GM12873 (cell line): Measurements from ENCODE around the gene KCNK4.

Source experiments
- TF ChIP-seq, protein P1 (sequence below): IDR thresholded peaks from 2 replicates; pipeline ENCODE4 v1.5.1; 2012; ENCODE audit warnings: low read depth, mild to moderate bottlenecking, moderate library complexity, low read length, control low read depth; ENCODE audit not compliant: insufficient read depth; ENCODE audit errors: missing control alignments

The KCNK4 gene

DNA sequence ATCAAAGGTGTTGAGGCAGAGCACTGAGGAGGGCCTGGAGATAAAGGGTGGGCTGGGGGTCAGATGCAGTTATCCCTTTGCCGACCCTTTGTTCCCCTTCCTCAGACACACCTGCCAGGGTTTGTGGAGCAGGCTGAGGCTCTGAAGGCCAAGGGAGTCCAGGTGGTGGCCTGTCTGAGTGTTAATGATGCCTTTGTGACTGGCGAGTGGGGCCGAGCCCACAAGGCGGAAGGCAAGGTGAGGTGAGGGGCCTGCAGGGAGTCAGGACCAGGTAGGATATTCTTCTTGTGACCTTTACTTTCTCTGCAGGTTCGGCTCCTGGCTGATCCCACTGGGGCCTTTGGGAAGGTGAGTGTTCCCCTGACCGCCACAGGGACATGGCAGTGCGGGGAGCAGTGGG lies 29.5 kb downstream of the KCNK4 start:
- TF ChIP-seq, protein P1, sequence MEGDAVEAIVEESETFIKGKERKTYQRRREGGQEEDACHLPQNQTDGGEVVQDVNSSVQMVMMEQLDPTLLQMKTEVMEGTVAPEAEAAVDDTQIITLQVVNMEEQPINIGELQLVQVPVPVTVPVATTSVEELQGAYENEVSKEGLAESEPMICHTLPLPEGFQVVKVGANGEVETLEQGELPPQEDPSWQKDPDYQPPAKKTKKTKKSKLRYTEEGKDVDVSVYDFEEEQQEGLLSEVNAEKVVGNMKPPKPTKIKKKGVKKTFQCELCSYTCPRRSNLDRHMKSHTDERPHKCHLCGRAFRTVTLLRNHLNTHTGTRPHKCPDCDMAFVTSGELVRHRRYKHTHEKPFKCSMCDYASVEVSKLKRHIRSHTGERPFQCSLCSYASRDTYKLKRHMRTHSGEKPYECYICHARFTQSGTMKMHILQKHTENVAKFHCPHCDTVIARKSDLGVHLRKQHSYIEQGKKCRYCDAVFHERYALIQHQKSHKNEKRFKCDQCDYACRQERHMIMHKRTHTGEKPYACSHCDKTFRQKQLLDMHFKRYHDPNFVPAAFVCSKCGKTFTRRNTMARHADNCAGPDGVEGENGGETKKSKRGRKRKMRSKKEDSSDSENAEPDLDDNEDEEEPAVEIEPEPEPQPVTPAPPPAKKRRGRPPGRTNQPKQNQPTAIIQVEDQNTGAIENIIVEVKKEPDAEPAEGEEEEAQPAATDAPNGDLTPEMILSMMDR = no peak

DNA sequence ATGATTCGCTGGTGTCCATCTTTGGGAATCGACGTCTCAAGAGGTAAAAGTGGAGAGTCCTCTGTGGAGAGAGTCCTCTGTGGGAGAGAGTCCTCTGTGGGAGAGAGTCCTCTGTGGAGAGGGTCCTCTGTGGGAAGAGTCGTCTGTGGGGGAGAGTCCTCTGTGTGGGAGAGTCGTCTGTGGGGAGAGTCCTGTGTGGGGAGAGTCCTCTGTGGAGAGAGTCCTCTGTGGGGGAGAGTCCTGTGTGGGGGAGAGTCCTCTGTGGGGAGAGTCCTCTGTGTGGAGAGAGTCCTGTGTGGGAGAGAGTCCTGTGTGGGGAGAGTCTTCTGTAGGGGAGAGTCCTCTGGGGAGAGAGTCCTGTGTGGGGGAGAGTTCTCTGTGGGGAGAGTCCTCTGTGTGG lies 29.9 kb downstream of the KCNK4 start:
- TF ChIP-seq, protein P1 = no peak

DNA sequence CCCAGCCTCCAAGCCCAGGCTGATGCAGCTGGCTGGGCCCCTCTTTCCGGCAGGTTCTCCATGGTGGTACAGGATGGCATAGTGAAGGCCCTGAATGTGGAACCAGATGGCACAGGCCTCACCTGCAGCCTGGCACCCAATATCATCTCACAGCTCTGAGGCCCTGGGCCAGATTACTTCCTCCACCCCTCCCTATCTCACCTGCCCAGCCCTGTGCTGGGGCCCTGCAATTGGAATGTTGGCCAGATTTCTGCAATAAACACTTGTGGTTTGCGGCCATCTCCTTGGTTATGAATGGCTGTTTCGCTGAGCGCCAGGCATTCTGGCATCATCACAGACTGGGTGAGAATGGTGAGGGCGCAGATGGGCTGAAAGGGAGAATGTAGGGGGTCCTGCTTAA lies 30.4 kb downstream of the KCNK4 start:
- TF ChIP-seq, protein P1 = no peak

DNA sequence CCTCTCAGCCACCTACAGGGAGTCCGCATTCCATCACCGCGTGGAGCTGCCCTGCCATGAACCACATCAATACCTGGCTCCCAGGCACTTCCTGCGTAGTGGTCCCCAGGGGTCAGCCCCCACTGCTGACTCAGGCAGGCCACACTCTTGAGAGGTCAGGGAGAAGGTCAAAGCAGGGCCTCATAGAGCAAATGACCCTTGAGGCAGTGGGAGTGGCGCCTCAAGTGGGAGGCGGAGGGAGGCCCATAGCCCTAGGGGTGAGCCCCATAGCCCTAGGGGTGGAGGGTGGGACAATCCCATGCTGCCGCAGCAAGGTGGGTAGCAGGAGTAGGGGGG lies 31.8 kb downstream of the KCNK4 start:
- TF ChIP-seq, protein P1 = no peak

DNA sequence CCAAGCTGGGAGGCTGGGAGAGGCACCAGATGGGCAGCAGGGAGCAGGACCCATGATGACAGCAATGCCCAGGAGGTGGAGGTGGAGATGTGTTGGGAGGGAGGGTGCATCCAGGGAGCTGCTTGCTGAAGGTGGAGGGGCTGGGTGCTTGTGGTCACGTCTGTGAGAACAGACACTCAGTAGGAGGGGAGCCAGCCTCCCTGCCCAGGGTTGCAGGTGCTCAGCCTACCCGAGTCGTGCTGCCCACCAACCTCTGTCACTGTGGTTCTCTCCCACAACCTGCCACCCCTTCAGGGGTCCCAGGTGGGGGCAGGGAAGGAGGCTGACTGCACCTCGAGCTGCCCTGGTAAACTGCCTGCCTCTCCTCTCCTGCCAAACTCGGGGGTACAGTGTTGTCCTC lies 32.3 kb downstream of the KCNK4 start:
- TF ChIP-seq, protein P1 = no peak

DNA sequence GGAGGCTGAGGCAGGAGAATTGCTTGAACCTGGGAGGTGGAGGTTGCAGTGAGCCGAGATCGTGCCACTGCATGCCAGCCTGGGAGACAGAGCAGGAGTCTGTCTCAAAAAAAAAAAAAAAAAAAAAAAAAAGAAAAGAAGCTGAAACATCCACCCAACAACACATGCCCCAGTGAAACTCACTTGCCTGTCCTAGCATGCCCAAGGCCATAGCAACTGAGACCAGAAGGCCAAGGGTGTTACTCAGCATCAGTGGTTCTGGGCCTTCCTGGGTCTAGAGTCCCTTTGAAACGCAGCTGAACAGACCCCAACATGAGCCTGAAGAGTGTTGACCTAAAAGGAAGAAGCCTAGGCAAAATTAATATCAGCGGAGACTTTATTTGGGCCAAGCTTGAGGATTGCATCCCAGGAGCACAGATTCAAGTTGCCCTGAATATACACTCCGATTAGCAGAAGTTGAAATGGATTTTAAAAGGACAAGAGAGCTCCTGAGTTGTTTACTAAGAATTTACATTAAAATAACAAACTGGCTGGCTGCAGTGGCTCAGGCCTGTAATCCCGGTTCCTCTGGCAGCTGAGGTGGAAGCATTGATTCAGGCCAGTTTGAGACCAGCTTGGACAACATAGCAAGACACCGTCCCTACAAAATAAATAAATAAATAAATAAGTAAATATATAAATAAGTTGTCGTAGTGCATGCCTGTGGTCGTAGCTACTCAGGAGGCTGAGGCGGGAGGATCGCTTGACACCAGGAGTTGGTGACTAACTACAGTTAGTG lies 33.8 kb downstream of the KCNK4 start:
- TF ChIP-seq, protein P1 = no peak

DNA sequence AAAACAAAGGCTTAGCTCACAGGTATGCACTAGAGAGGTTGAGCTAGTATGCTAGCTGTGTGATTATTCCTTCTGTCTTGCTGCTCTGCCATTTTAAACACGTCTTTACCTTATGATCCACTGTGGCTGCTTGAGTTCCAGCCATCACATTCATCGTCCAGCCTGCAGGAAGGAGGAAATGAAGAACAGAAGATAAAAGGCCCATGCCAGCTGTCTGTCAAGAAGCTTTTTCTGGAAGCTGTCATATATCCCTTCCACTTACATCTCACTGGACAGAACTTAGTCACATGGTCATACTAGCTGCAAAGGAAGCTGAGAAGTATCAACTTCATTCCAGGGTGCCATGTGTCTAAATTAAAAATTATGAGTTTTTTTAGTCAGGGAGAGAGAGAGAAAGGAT lies 36.3 kb downstream of the KCNK4 start:
- TF ChIP-seq, protein P1 = no peak

DNA sequence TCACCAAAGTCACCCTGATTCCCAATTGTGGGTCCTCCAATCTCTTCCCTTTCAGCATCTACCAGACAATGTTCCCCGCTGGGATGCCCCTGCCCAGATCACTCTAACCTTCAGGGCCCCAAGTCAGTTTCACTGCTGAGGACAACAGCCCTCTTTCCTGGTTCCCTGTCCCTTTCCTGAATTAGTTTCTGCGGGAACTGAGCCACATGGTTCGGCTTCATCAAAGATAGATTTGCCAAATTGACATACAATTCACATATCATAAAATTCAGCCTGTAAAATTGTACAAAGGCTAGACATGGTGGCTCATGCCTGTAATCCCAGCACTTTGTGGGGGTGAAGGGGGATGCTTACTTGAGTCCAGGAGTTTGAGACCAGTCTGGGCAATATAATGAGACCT lies 36.9 kb downstream of the KCNK4 start:
- TF ChIP-seq, protein P1 = no peak
